Neural progenitor cell (in vitro differentiated cells): Measurements from ENCODE around the gene MYPOP. TPM values are rescaled to one million over a fixed set of nuclear protein-coding genes. Genes with fewer than 3 reads are reported as not detected.

ENCODE experiments used
- DNase-seq: peaks from one replicate; pipeline ENCODE4 v3.0.0-alpha.2; 2016; ENCODE audit warnings: low spot score
- H2AFZ ChIP-seq: fragments of 200-600 bp; sonication (generic); replicated peaks from 2 replicates; pipeline ENCODE4 v1.6.1; 2016; ENCODE audit warnings: antibody characterized with exemption
- H3F3A ChIP-seq: fragments of 200-600 bp; sonication (generic); 2 replicates; pipeline ENCODE4 v1.6.1; 2016; ENCODE audit warnings: antibody characterized with exemption, low read depth
- H3K27ac ChIP-seq: fragments of 200-600 bp; sonication (generic); 2 replicates; pipeline ENCODE4 v1.5.1; 2016; ENCODE audit warnings: mild to moderate bottlenecking
- H3K27me3 ChIP-seq: fragments of 200-600 bp; sonication (generic); 2 replicates; pipeline ENCODE4 v1.6.1; 2016; ENCODE audit warnings: mild to moderate bottlenecking, moderate library complexity
- H3K36me3 ChIP-seq: fragments of 200-600 bp; sonication (generic); 2 replicates; pipeline ENCODE4 v1.5.1; 2016
- H3K4me1 ChIP-seq: fragments of 200-600 bp; sonication (generic); 2 replicates; pipeline ENCODE4 v1.6.1; 2016; ENCODE audit warnings: mixed run types
- H3K4me2 ChIP-seq: fragments of 200-600 bp; sonication (generic); 2 replicates; pipeline ENCODE4 v1.6.1; 2016
- H3K4me3 ChIP-seq: fragments of 200-600 bp; sonication (generic); 2 replicates; pipeline ENCODE4 v1.5.1; 2016
- H3K79me2 ChIP-seq: fragments of 200-600 bp; sonication (generic); 2 replicates; pipeline ENCODE4 v1.6.1; 2016; ENCODE audit warnings: low read depth
- H3K9ac ChIP-seq: fragments of 200-600 bp; sonication (generic); 2 replicates; pipeline ENCODE4 v1.6.1; 2016
- H3K9me3 ChIP-seq: fragments of 200-600 bp; sonication (generic); 2 replicates; pipeline ENCODE4 v1.5.1; 2016; ENCODE audit warnings: low read depth
- H4K20me1 ChIP-seq: fragments of 200-600 bp; sonication (generic); 2 replicates; pipeline ENCODE4 v1.6.1; 2016; ENCODE audit warnings: low read depth
- H3K27ac Mint-ChIP-seq: 3 replicates; pipeline ENCODE4 v1.8.0; 2021; ENCODE audit warnings: mixed read lengths
- H3K27me3 Mint-ChIP-seq: 2 replicates; pipeline ENCODE4 v1.8.0; 2022; ENCODE audit warnings: low read depth, mild to moderate bottlenecking, inconsistent platforms, moderate library complexity, mixed read lengths; ENCODE audit not compliant: insufficient read depth
- H3K36me3 Mint-ChIP-seq: 3 replicates; pipeline ENCODE4 v1.8.0; 2021; ENCODE audit warnings: mixed read lengths
- H3K4me1 Mint-ChIP-seq: 3 replicates; pipeline ENCODE4 v1.8.0; 2021; ENCODE audit warnings: mixed read lengths
- H3K4me3 Mint-ChIP-seq: 3 replicates; pipeline ENCODE4 v1.8.0; 2021; ENCODE audit warnings: mild to moderate bottlenecking, moderate library complexity, mixed read lengths
- H3K9me3 Mint-ChIP-seq: 3 replicates; pipeline ENCODE4 v1.8.0; 2020; ENCODE audit warnings: mixed read lengths
- CTCF ChIP-seq: fragments of 200-600 bp; sonication (generic); IDR thresholded peaks from 2 replicates; pipeline ENCODE4 v1.5.1; 2017; ENCODE audit warnings: antibody characterized with exemption, mild to moderate bottlenecking
- EZH2 ChIP-seq: fragments of 200-600 bp; sonication (generic); IDR thresholded peaks from 2 replicates; pipeline ENCODE4 v1.6.1; 2017; ENCODE audit warnings: antibody characterized with exemption, mild to moderate bottlenecking, moderate library complexity
- EZH2phosphoT487 ChIP-seq: fragments of 200-600 bp; sonication (generic); IDR thresholded peaks from 2 replicates; pipeline ENCODE4 v1.6.1; 2017; ENCODE audit warnings: antibody characterized with exemption
- total RNA-seq: library from RNA; depleted of rRNA; stranded (reverse); fragments of >200 nt; gene quantifications from 2 replicates; pipeline ENCODE4 v1.2.3, GENCODE V29; 2015; ENCODE audit warnings: low replicate concordance

Gene MYPOP
- total RNA-seq, 1 donor from 2014 or later = 0.07 TPM

GRCh38 chr19:45847663-45848062 lies 54.8 kb downstream of the MYPOP start:
- Mint-ChIP-seq H3K27me3 (peaks cover 5% of the 10 kb centered on the region), H3K4me1 (peaks cover 7% of the 10 kb centered on the region), H3K4me3 (no peak overlapping the region), H3K9me3 (no peaks in the 10 kb centered on the region), H3K36me3 (peaks cover 45% of the 10 kb centered on the region), H3K27ac (no peak overlapping the region)
- Histone ChIP-seq H3K4me1 (no peaks in the 10 kb centered on the region), H4K20me1 (no peaks in the 10 kb centered on the region), H3K79me2 (no peaks in the 10 kb centered on the region), H3K4me3 (no peak overlapping the region), H3K9ac (no peak overlapping the region), H3F3A (peaks cover 5% of the 10 kb centered on the region), H3K27me3 (no peaks in the 10 kb centered on the region), H3K27ac (no peak overlapping the region), H3K36me3 (peaks cover 10% of the 10 kb centered on the region), H2AFZ (no peak overlapping the region), H3K4me2 (no peak overlapping the region), H3K9me3 (no peaks in the 10 kb centered on the region)
- no peak for DNase-seq
- TF ChIP-seq CTCF (no peak), EZH2phosphoT487 (no peak), EZH2 (no peak)

GRCh38 chr19:45842198-45842597 lies 60.2 kb downstream of the MYPOP start:
- H3K4me1 ChIP-seq = no peaks in the 10 kb centered on the region
- peaks cover 59% of the 10 kb centered on the region for H3K36me3 Mint-ChIP-seq
- H3K79me2 ChIP-seq = no peaks in the 10 kb centered on the region
- peaks cover 28% of the 10 kb centered on the region for H3K36me3 ChIP-seq
- no peak for TF ChIP-seq EZH2phosphoT487
- TF ChIP-seq EZH2 = no peak
- no peak for TF ChIP-seq CTCF
- H2AFZ ChIP-seq = no peak overlapping the region
- H3K27me3 ChIP-seq = no peaks in the 10 kb centered on the region
- no peaks in the 10 kb centered on the region for H4K20me1 ChIP-seq
- DNase-seq = no peak
- no peak overlapping the region for H3K4me3 ChIP-seq
- no peak overlapping the region for H3K4me3 Mint-ChIP-seq
- H3K9me3 Mint-ChIP-seq = no peaks in the 10 kb centered on the region
- peaks cover 8% of the 10 kb centered on the region for H3K4me1 Mint-ChIP-seq
- peaks cover 6% of the 10 kb centered on the region for H3K27me3 Mint-ChIP-seq
- H3K27ac ChIP-seq = no peak overlapping the region
- H3K9me3 ChIP-seq = no peaks in the 10 kb centered on the region
- no peak overlapping the region for H3K9ac ChIP-seq
- peaks cover 3% of the 10 kb centered on the region for H3F3A ChIP-seq
- no peak overlapping the region for H3K27ac Mint-ChIP-seq
- H3K4me2 ChIP-seq = no peak overlapping the region

Other genes with a start within 250 kb of the MYPOP start
- gene GIPR, start 234.4 kb downstream of the MYPOP start, total RNA-seq = not detected in 2 replicates
- gene SNRPD2, start 210.7 kb downstream of the MYPOP start, total RNA-seq = 330 and 405 TPM in 2 replicates
- gene QPCTL, start 209.9 kb downstream of the MYPOP start, total RNA-seq = 4.5 and 15.7 TPM in 2 replicates
- 7.5 and 21.3 TPM in 2 replicates for gene FBXO46, start 171.7 kb downstream of the MYPOP start, total RNA-seq
- 0.06 TPM in 1 of 2 replicates, not detected in the other for gene MEIOSIN, start 169.2 kb downstream of the MYPOP start, total RNA-seq
- 8.1 and 50.8 TPM in 2 replicates for gene SIX5, start 133.4 kb downstream of the MYPOP start, total RNA-seq
- 5.5 and 33.2 TPM in 2 replicates for gene DMPK, start 120.1 kb downstream of the MYPOP start, total RNA-seq
- gene DMWD, start 109.8 kb downstream of the MYPOP start, total RNA-seq = 22.8 and 50.3 TPM in 2 replicates
- 0.22 TPM in 1 of 2 replicates, not detected in the other for gene RSPH6A, start 87.3 kb downstream of the MYPOP start, total RNA-seq
- 38.3 and 65.7 TPM in 2 replicates for gene SYMPK, start 39.5 kb downstream of the MYPOP start, total RNA-seq
- gene FOXA3, start 38.3 kb downstream of the MYPOP start, total RNA-seq = 7.3 and 8.4 TPM in 2 replicates
- gene IRF2BP1, start 16.5 kb downstream of the MYPOP start, total RNA-seq = 9.8 and 34.5 TPM in 2 replicates
- gene NANOS2, start 12.2 kb upstream of the MYPOP start, total RNA-seq = not detected in 2 replicates
- gene NOVA2, start 71.3 kb upstream of the MYPOP start, total RNA-seq = 3.9 and 6.7 TPM in 2 replicates
- gene CCDC61, start 92.9 kb upstream of the MYPOP start, total RNA-seq = 5.7 and 11.6 TPM in 2 replicates
- gene PGLYRP1, start 120.4 kb upstream of the MYPOP start, total RNA-seq = not detected in 2 replicates
- 0.15 and 0.21 TPM in 2 replicates for gene IGFL4, start 138.4 kb upstream of the MYPOP start, total RNA-seq
- not detected in 2 replicates for gene IGFL3, start 222.1 kb upstream of the MYPOP start, total RNA-seq
- not detected in 2 replicates for gene IGFL2, start 245.6 kb upstream of the MYPOP start, total RNA-seq